Smooth muscle cell (in vitro differentiated cells): Measurements from ENCODE around the gene TTLL7. TPM values are rescaled to one million over a fixed set of nuclear protein-coding genes. Genes with fewer than 3 reads are reported as not detected.

Experiments
- DNase-seq: peaks from one replicate; lab custom pipeline; 2025; ENCODE audit not compliant: unreplicated experiment; lab: John Stamatoyannopoulos, UW
- H2AFZ ChIP-seq: fragments of 200-600 bp; sonication (generic); 2 replicates; pipeline ENCODE4 v1.6.0; 2016; ENCODE audit warnings: antibody characterized with exemption, low read depth, mild to moderate bottlenecking
- H3F3A ChIP-seq: fragments of 200-600 bp; sonication (generic); 2 replicates; pipeline ENCODE4 v1.6.0; 2017; ENCODE audit warnings: antibody characterized with exemption, low read depth
- H3K27ac ChIP-seq: fragments of 200-600 bp; sonication (generic); 2 replicates; pipeline ENCODE4 v1.5.1; 2016; ENCODE audit warnings: low read depth, mild to moderate bottlenecking
- H3K27me3 ChIP-seq: fragments of 200-600 bp; sonication (generic); 2 replicates; pipeline ENCODE4 v1.6.1; 2016; ENCODE audit warnings: low read depth, mild to moderate bottlenecking
- H3K36me3 ChIP-seq: fragments of 200-600 bp; sonication (generic); 2 replicates; pipeline ENCODE4 v1.5.1; 2016; ENCODE audit warnings: low read depth
- H3K4me1 ChIP-seq: fragments of 200-600 bp; sonication (generic); 2 replicates; pipeline ENCODE4 v1.5.1; 2016; ENCODE audit warnings: low read depth
- H3K4me2 ChIP-seq: fragments of 200-600 bp; sonication (generic); 2 replicates; pipeline ENCODE4 v1.6.0; 2016; ENCODE audit warnings: mild to moderate bottlenecking
- H3K4me3 ChIP-seq: fragments of 200-600 bp; sonication (generic); 2 replicates; pipeline ENCODE4 v1.5.1; 2016; ENCODE audit warnings: mild to moderate bottlenecking
- H3K79me2 ChIP-seq: fragments of 200-600 bp; sonication (generic); 2 replicates; pipeline ENCODE4 v1.6.0; 2016; ENCODE audit warnings: low read depth, mild to moderate bottlenecking
- H3K9ac ChIP-seq: fragments of 200-600 bp; sonication (generic); 2 replicates; pipeline ENCODE4 v1.6.0; 2016; ENCODE audit warnings: low read depth
- H3K9me3 ChIP-seq: fragments of 200-600 bp; sonication (generic); replicated peaks from 2 replicates; pipeline ENCODE4 v1.5.1; 2016; ENCODE audit warnings: low read depth
- H4K20me1 ChIP-seq: fragments of 200-600 bp; sonication (generic); 2 replicates; pipeline ENCODE4 v1.6.0; 2016; ENCODE audit warnings: low read depth
- CTCF ChIP-seq: fragments of 200-600 bp; sonication (generic); IDR thresholded peaks from 2 replicates; pipeline ENCODE4 v1.5.1; 2017; ENCODE audit warnings: borderline replicate concordance, mild to moderate bottlenecking, antibody characterized with exemption; ENCODE audit not compliant: insufficient read depth, poor library complexity, severe bottlenecking
- WGBS: methylation state at CpG from one replicate; pipeline ENCODE4 v1.1.7; 2016; ENCODE audit warnings: low lambda C conversion rate; 5-methylcytosine and 5-hydroxymethylcytosine counted together
- polyA plus RNA-seq: library from polyadenylated mRNA; unstranded; fragments of >200 nt; fragmentation: Nextera tagmentation; extraction: Ambion mirVana; gene quantifications from 2 replicates; pipeline ENCODE4 v1.2.1, GENCODE V29; 2016
- total RNA-seq: library from RNA; depleted of rRNA; stranded (reverse); fragments of >200 nt; gene quantifications from 2 replicates; pipeline ENCODE4 v1.2.3, GENCODE V29; 2014

The TTLL7 gene
- total and polyA plus RNA-seq, 2 experiments from 2014 or later: 4.8 to 6.3 TPM

- H4K20me1 ChIP-seq: no peaks in the 10 kb centered on the region
- no peak overlapping the region for H3K4me2 ChIP-seq
- no peak for DNase-seq
- H3K4me1 ChIP-seq: no peaks in the 10 kb centered on the region
- H3K27me3 ChIP-seq: no peaks in the 10 kb centered on the region
- H3K4me3 ChIP-seq: no peak overlapping the region
- H2AFZ ChIP-seq: no peak overlapping the region
- H3K9ac ChIP-seq: no peak overlapping the region
- no peaks in the 10 kb centered on the region for H3K79me2 ChIP-seq
- no peak for TF ChIP-seq CTCF
- no peaks in the 10 kb centered on the region for H3F3A ChIP-seq
- no peaks in the 10 kb centered on the region for H3K36me3 ChIP-seq
- no peak overlapping the region for H3K27ac ChIP-seq
- H3K9me3 ChIP-seq: no peaks in the 10 kb centered on the region
Observed at GRCh38 chr1:83958704-83959103, 40.2 kb downstream of the TTLL7 start.

- H3K4me3 ChIP-seq: no peak overlapping the region
- WGBS: 87% methylated on average over 3 of the region's 3 CpGs
- no peaks in the 10 kb centered on the region for H3K4me1 ChIP-seq
- no peak for DNase-seq
- H3K9me3 ChIP-seq: no peaks in the 10 kb centered on the region
- no peaks in the 10 kb centered on the region for H4K20me1 ChIP-seq
- H3K9ac ChIP-seq: no peak overlapping the region
- H3K4me2 ChIP-seq: no peak overlapping the region
- no peak overlapping the region for H3K27ac ChIP-seq
- no peaks in the 10 kb centered on the region for H3K36me3 ChIP-seq
- H3K27me3 ChIP-seq: no peaks in the 10 kb centered on the region
- no peaks in the 10 kb centered on the region for H3F3A ChIP-seq
- no peak overlapping the region for H2AFZ ChIP-seq
- no peaks in the 10 kb centered on the region for H3K79me2 ChIP-seq
- TF ChIP-seq CTCF: no peak
Observed at GRCh38 chr1:83954166-83954823, 44.6 kb downstream of the TTLL7 start.

- WGBS: 84% methylated on average over 7 of the region's 7 CpGs
- no peaks in the 10 kb centered on the region for H3K9me3 ChIP-seq
- H3K4me3 ChIP-seq: no peak overlapping the region
- H4K20me1 ChIP-seq: no peaks in the 10 kb centered on the region
- H3K4me2 ChIP-seq: no peak overlapping the region
- no peaks in the 10 kb centered on the region for H3K79me2 ChIP-seq
- DNase-seq: no peak
- no peak overlapping the region for H3K9ac ChIP-seq
- H3K27ac ChIP-seq: no peak overlapping the region
- H3K36me3 ChIP-seq: no peaks in the 10 kb centered on the region
- H3F3A ChIP-seq: no peaks in the 10 kb centered on the region
- H2AFZ ChIP-seq: no peak overlapping the region
- H3K4me1 ChIP-seq: no peaks in the 10 kb centered on the region
- no peaks in the 10 kb centered on the region for H3K27me3 ChIP-seq
- TF ChIP-seq CTCF: no peak
Observed at GRCh38 chr1:83950106-83950661, 48.7 kb downstream of the TTLL7 start.

GRCh38 chr1:83942914-83943313 lies 56.0 kb downstream of the TTLL7 start:
- H4K20me1 ChIP-seq: no peaks in the 10 kb centered on the region
- H3K4me2 ChIP-seq: no peak overlapping the region
- H3K4me3 ChIP-seq: no peak overlapping the region
- H2AFZ ChIP-seq: no peak overlapping the region
- no peak overlapping the region for H3K27ac ChIP-seq
- H3K79me2 ChIP-seq: no peaks in the 10 kb centered on the region
- H3K36me3 ChIP-seq: no peaks in the 10 kb centered on the region
- no peaks in the 10 kb centered on the region for H3K4me1 ChIP-seq
- no peaks in the 10 kb centered on the region for H3F3A ChIP-seq
- no peak for TF ChIP-seq CTCF
- no peak overlapping the region for H3K9ac ChIP-seq
- H3K9me3 ChIP-seq: no peaks in the 10 kb centered on the region
- no peaks in the 10 kb centered on the region for H3K27me3 ChIP-seq
- WGBS: 81% methylated on average over 3 of the region's 3 CpGs
- DNase-seq: no peak
